Posterior vena cava (tissue), 2 donors: ENCODE data around the gene FBLN1. TPM values are rescaled to one million over a fixed set of nuclear protein-coding genes. Genes with fewer than 3 reads are reported as not detected.
"Not testable (repeated sequence)": the region's sequence is repeated elsewhere in the genome, so short reads cannot be mapped to it uniquely, and the experiment has no call there.

Source experiments
- DNase-seq: peaks from one replicate; pipeline ENCODE4 v3.0.0-alpha.2; 2020; ENCODE audit warnings: low spot score
- intact Hi-C, 2 donors: fragments of 100-400 bp; cut with DNase I; formaldehyde crosslinking; loops; one replicate each; pipeline versions ENCODE4 v1.14.1 to v1.14.2; 2022 to 2023
- total RNA-seq, 2 donors: library from RNA; stranded (reverse); fragmentation: NEBNext Ultra II Directional; extraction: Animal tissue kit (Norgen Biotek cat#: 25700); gene quantifications; one replicate each; pipeline ENCODE4 v1.2.1, GENCODE V29; 2021
- donor health status: DM: yes; HTN: yes; CAD: no.
- donor health status: DM: yes; HTN: yes; CAD: no.

The FBLN1 gene
- total RNA-seq, 2 donors from 2014 or later: 608 to 1,210 TPM

GRCh38 chr22:45608763-45609180 lies 106.1 kb downstream of the FBLN1 start:
- intact Hi-C loops: no loop called here

GRCh38 chr22:45612451-45612901 lies 109.8 kb downstream of the FBLN1 start:
- peak; percentile 89 for DNase-seq
- intact Hi-C loops: no loop called here

More at GRCh38 chr22:45608763-45609180, 106.1 kb downstream of the FBLN1 start:
- no peak for DNase-seq

- intact Hi-C loops: no loop called here
- no peak for DNase-seq
These were observed 110.3 kb downstream of the FBLN1 start for GRCh38 chr22:45612940-45613339.

- no peak for DNase-seq
- intact Hi-C loops: no loop called here
These were observed 112.7 kb downstream of the FBLN1 start for GRCh38 chr22:45615364-45615763.

GRCh38 chr22:45616432-45616831 lies 113.7 kb downstream of the FBLN1 start:
- DNase-seq: no peak
- intact Hi-C loops: no loop called here

- intact Hi-C loops: no loop called here
These were observed 115.3 kb downstream of the FBLN1 start for GRCh38 chr22:45617948-45618347.

GRCh38 chr22:45620706-45621105 lies 118.0 kb downstream of the FBLN1 start:
- no peak for DNase-seq
- intact Hi-C loops: no loop called here

More at GRCh38 chr22:45617948-45618347, 115.3 kb downstream of the FBLN1 start:
- no peak for DNase-seq

GRCh38 chr22:45621836-45622600 lies 119.3 kb downstream of the FBLN1 start:
- peak; percentile 51 for DNase-seq
- intact Hi-C loops: no loop called here

GRCh38 chr22:45623464-45624145 lies 120.9 kb downstream of the FBLN1 start:
- DNase-seq, intact Hi-C loops: not testable (repeated sequence)

GRCh38 chr22:45626198-45626651 lies 123.5 kb downstream of the FBLN1 start:
- intact Hi-C loops: no loop called here
- peak; percentile 61 for DNase-seq

GRCh38 chr22:45627489-45628233 lies 125.0 kb downstream of the FBLN1 start:
- no peak for DNase-seq
- intact Hi-C loops: no loop called here

GRCh38 chr22:45628515-45628914 lies 125.8 kb downstream of the FBLN1 start:
- DNase-seq: no peak
- intact Hi-C loops: no loop called here

- intact Hi-C loops: loop anchor here (10.0 kb wide), 2 partner anchors 45 to 1695 kb away; no protein-coding TSS in a partner anchor
- peak; percentile 38 for DNase-seq
These were observed 126.9 kb downstream of the FBLN1 start for GRCh38 chr22:45629469-45630089.

GRCh38 chr22:45630436-45630835 lies 127.8 kb downstream of the FBLN1 start:
- peak; percentile 41 for DNase-seq

GRCh38 chr22:45631140-45631840 lies 128.6 kb downstream of the FBLN1 start:
- intact Hi-C loops: loop anchor here (10.0 kb wide), 2 partner anchors 46 to 1694 kb away; no protein-coding TSS in a partner anchor
- DNase-seq: peak; percentile 64

More at GRCh38 chr22:45630436-45630835, 127.8 kb downstream of the FBLN1 start:
- intact Hi-C loops: loop anchor here (10.0 kb wide), 2 partner anchors 46 to 1694 kb away; no protein-coding TSS in a partner anchor

- DNase-seq: peak; percentile 22
- intact Hi-C loops: loop anchor here (10.0 kb wide), 2 partner anchors 47 to 1693 kb away; no protein-coding TSS in a partner anchor
These were observed 129.2 kb downstream of the FBLN1 start for GRCh38 chr22:45631841-45632238.

- DNase-seq: peak; percentile 49
- intact Hi-C loops: loop anchor here (10.0 kb wide), 2 partner anchors 48 to 1692 kb away; no protein-coding TSS in a partner anchor
These were observed 130.3 kb downstream of the FBLN1 start for GRCh38 chr22:45632791-45633515.
